ENCODE data around the gene FHOD1. TPM values are rescaled to one million over a fixed set of nuclear protein-coding genes. Genes with fewer than 3 reads are reported as not detected.

Gene FHOD1
- total and polyA plus RNA-seq, 10 donors: 45.6 to 304 (median 147) TPM

DNA sequence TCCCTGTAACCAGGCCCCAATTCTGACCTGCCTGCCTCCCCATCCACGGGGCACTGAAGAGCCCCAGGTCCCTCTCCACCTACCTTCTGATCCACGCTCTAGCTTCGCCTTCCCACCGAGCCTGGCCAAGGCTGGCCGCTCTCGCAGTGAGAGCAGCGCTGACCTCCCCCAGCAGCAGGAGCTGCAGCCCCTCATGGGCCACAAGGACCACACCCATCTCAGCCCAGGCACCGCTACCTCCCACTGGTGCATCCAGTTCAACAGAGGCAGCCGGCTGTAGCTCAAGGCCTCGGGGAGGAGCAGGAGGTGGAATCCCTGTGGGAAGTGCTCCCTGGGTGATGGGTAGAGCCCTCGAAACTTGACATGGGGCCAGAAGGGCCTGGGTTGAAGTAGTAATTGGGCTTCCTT, 23.7 kb upstream of the FHOD1 start:
- Histone ChIP-seq H3K4me3 (no peak overlapping the region), H3K36me3 (peaks cover 0 to 29% (median 0%) of the 10 kb centered on the region in 6 donors), H3K9me3 (no peaks in the 10 kb centered on the region), H3K27me3 (replicated peaks in 1 of 7) (no peaks in the 10 kb centered on the region), H3K4me1 (peaks cover 0 to 27% (median 6%) of the 10 kb centered on the region in 6 donors), H3K27ac (no peak overlapping the region)
- intact Hi-C loops (cut with DNase I; ENCODE audit: low total_unique reads): no loop called here
- DNase-seq: peak; percentile 66
- WGBS, 5 donors: 86 to 94% (median 91%) methylated on average over 9 to 11 of the region's 11 CpGs
- TF ChIP-seq, protein P1, sequence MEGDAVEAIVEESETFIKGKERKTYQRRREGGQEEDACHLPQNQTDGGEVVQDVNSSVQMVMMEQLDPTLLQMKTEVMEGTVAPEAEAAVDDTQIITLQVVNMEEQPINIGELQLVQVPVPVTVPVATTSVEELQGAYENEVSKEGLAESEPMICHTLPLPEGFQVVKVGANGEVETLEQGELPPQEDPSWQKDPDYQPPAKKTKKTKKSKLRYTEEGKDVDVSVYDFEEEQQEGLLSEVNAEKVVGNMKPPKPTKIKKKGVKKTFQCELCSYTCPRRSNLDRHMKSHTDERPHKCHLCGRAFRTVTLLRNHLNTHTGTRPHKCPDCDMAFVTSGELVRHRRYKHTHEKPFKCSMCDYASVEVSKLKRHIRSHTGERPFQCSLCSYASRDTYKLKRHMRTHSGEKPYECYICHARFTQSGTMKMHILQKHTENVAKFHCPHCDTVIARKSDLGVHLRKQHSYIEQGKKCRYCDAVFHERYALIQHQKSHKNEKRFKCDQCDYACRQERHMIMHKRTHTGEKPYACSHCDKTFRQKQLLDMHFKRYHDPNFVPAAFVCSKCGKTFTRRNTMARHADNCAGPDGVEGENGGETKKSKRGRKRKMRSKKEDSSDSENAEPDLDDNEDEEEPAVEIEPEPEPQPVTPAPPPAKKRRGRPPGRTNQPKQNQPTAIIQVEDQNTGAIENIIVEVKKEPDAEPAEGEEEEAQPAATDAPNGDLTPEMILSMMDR (IDR thresholded peaks at IDR 0.05 in 8 of 11, conservative IDR thresholded peaks at IDR 0.05 in 3 of 11): no peak
- TF ChIP-seq POLR2AphosphoS5 (IDR thresholded peaks at IDR 0.05): peak in 2 of 3 donors; percentile 21 to 48

DNA sequence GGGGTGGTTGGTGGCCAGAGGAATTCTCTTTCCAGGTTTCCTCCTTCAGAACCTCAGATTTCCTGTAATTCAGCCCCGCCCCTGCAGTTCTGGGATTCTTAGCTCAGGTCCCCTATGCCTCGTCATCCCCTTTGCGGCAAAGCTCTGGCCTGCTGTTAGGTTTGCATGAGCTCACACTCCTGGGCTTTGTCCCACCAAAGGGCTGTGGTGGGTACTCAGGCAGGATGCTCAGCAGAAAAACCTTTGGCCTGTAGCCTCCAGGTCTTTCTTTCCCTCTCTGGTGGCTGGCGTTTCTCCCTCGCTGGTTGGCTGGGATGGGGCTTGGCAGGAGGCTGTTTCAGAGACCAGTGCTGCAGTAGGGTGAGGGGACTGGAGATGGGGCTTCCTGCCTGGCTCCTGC, 22.5 kb upstream of the FHOD1 start:
- Histone ChIP-seq H3K27me3 (replicated peaks in 1 of 7) (no peaks in the 10 kb centered on the region), H3K4me1 (peaks cover 0 to 30% (median 6%) of the 10 kb centered on the region in 6 donors), H3K36me3 (peaks cover 0 to 21% (median 0%) of the 10 kb centered on the region in 6 donors), H3K4me3 (no peak overlapping the region), H3K27ac (no peak overlapping the region), H3K9me3 (no peaks in the 10 kb centered on the region)
- DNase-seq: no peak
- intact Hi-C loops (cut with DNase I; ENCODE audit: low total_unique reads): loop anchor here (10.0 kb wide), 1 partner anchor 135 kb away; no protein-coding TSS in a partner anchor
- 65 to 85% (median 77%) methylated on average over 5 of the region's 5 CpGs for WGBS, 5 donors
- no peak for TF ChIP-seq POLR2A (IDR thresholded peaks at IDR 0.05)
- TF ChIP-seq, protein P1 (IDR thresholded peaks at IDR 0.05 in 8 of 11, conservative IDR thresholded peaks at IDR 0.05 in 3 of 11): no peak
- TF ChIP-seq POLR2AphosphoS5 (IDR thresholded peaks at IDR 0.05): no peak

DNA sequence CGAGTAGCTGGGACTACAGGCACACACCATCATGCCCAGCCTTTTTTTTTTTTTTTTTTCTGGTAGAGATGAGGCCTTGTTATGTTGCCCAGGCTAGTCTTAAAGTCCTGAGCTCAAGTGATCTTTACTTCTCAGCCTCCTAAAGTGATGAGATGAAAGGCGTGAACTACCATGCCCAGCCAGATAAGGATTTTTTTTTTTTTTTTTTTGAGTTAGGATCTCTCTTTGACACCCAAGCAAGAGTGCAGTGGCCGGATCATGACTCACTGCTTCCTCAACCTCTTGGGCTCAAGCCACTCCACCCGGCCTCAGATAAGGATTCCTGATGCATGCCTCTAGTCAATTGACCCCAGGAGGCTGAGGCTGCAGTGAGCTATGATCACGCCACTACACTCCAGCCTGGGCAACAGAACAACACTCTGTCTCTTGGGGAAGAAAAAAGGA, 20.9 kb upstream of the FHOD1 start:
- DNase-seq: peak; percentile 73
- Histone ChIP-seq H3K9me3 (no peaks in the 10 kb centered on the region), H3K27ac (peak overlapping the region in 2 of 8 donors; percentile 15 to 47), H3K36me3 (peaks cover 0 to 21% (median 0%) of the 10 kb centered on the region in 6 donors), H3K27me3 (replicated peaks in 1 of 7) (no peaks in the 10 kb centered on the region), H3K4me3 (no peak overlapping the region), H3K4me1 (peaks cover 0 to 30% (median 6%) of the 10 kb centered on the region in 6 donors)
- WGBS, 5 donors: 61 to 82% (median 75%) methylated on average over 5 of the region's 5 CpGs
- TF ChIP-seq POLR2AphosphoS5 (IDR thresholded peaks at IDR 0.05): peak in 2 of 3 donors; percentile 45 to 68
- TF ChIP-seq POLR2A (IDR thresholded peaks at IDR 0.05): no peak
- intact Hi-C loops (cut with DNase I; ENCODE audit: low total_unique reads): loop anchor here (10.0 kb wide), 1 partner anchor 137 kb away; no protein-coding TSS in a partner anchor

DNA sequence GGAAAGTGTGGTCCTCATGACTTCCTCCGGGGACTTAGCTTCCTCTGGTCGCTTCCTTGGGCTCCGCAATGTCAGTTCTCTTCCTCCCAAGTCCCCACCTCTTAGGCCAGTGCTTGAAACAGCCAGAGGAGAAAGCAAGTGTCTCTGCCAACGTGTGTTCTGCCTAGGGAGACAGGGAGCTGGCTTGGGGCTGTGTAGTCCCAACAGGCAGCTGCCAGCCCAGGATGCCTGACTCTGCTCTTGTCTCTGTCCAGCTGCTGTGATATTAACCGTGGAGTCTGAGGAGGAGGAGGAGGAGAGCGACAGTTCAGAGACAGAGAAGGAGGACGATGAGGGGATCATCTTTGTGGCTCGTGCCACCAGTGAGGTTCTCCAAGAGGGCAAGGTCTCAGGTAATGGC, 18.6 kb upstream of the FHOD1 start:
- H3K27me3 ChIP-seq (replicated peaks in 1 of 7): peaks cover 0 to 3% (median 0%) of the 10 kb centered on the region in 7 donors
- TF ChIP-seq, protein P1 (IDR thresholded peaks at IDR 0.05 in 8 of 11, conservative IDR thresholded peaks at IDR 0.05 in 3 of 11): no peak
- peak in 1 of 3 donors; percentile 14 for TF ChIP-seq POLR2AphosphoS5 (IDR thresholded peaks at IDR 0.05)
- H3K9me3 ChIP-seq: no peaks in the 10 kb centered on the region
- peaks cover 0 to 1% (median 0%) of the 10 kb centered on the region in 6 donors for H3K36me3 ChIP-seq
- no peak for DNase-seq
- intact Hi-C loops (cut with DNase I; ENCODE audit: low total_unique reads): loop anchor here (10.0 kb wide), 1 partner anchor 139 kb away; no protein-coding TSS in a partner anchor
- H3K27ac ChIP-seq: peak overlapping the region in 3 of 8 donors; percentile 5 to 55 (median 52)
- 50 to 64% (median 60%) methylated on average over 8 of the region's 8 CpGs for WGBS, 5 donors
- H3K4me3 ChIP-seq: no peak overlapping the region
- peaks cover 0 to 30% (median 6%) of the 10 kb centered on the region in 6 donors for H3K4me1 ChIP-seq

Data from spleen (tissue), 11 donors.